Activated B cell treated with CpG ODN at 0.5 μM for 24 hours (primary cell): ENCODE data around the gene OSBPL1A. TPM values are rescaled to one million over a fixed set of nuclear protein-coding genes. Genes with fewer than 3 reads are reported as not detected.

ENCODE experiments used
- ATAC-seq: fragments of 200-7000 bp; cut with Tn5 transposase; one replicate; pipeline ENCODE4 v1.10.0; 2021; ENCODE audit warnings: low read depth, mild to moderate bottlenecking, moderate library complexity
- CTCF ChIA-PET: fragments of 350-600 bp; sonication (Branson Sonifier 250); formaldehyde crosslinking; loops from one replicate; lab custom pipeline; 2021; ENCODE audit warnings: antibody characterized with exemption; lab: Charles Lee
- POLR2A ChIA-PET: fragments of 350-600 bp; sonication (Branson Sonifier 250); formaldehyde crosslinking; loops from one replicate; lab custom pipeline; 2021; ENCODE audit warnings: antibody characterized with exemption; lab: Charles Lee
- DNase-seq: peaks from one replicate; pipeline ENCODE4 v3.0.0; 2022
- H3K27ac Mint-ChIP-seq: one replicate; pipeline ENCODE4 v1.8.0; 2020; ENCODE audit warnings: mixed read lengths
- H3K27me3 Mint-ChIP-seq: one replicate; pipeline ENCODE4 v1.8.0; 2021; ENCODE audit warnings: mixed read lengths
- H3K36me3 Mint-ChIP-seq: one replicate; pipeline ENCODE4 v1.8.0; 2021; ENCODE audit warnings: low read depth, mixed read lengths
- H3K4me1 Mint-ChIP-seq: one replicate; pipeline ENCODE4 v1.8.0; 2021; ENCODE audit warnings: mixed read lengths
- H3K4me3 Mint-ChIP-seq: one replicate; pipeline ENCODE4 v1.8.0; 2020; ENCODE audit warnings: mild to moderate bottlenecking, mixed read lengths
- H3K9me3 Mint-ChIP-seq: one replicate; pipeline ENCODE4 v1.8.0; 2020; ENCODE audit warnings: mixed read lengths
- intact Hi-C: fragments of 100-400 bp; cut with micrococcal nuclease; formaldehyde crosslinking; loops from one replicate; pipeline ENCODE4 v1.15.1; 2024
- total RNA-seq: library from RNA; stranded (reverse); gene quantifications from 2 replicates; pipeline ENCODE4 v1.2.3, GENCODE V29; 2022
- TF ChIP-seq, protein P1 (sequence below): fragments of 200-600 bp; IDR thresholded peaks from one replicate; pipeline ENCODE4 v1.8.0; 2022; ENCODE audit warnings: antibody characterized with exemption, mild to moderate bottlenecking

Gene OSBPL1A
- total RNA-seq, 1 donor from 2014 or later = 0.80 TPM

DNA sequence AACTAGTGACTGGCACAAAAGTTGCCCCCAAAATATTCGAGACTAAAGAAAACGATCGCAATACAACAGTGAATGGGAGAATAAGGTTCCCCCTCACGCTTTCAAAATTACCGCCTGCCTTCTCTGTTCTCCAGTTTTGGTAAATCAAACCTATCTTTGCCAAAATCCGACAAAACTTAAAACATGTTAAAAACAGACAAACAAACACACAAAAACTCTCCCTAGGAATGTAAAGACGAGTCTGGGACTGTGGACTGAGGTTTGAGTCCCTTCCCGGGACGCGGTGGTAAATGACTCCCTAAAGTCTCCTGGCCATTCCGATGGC, 28.4 kb upstream of the OSBPL1A start:
- DNase-seq (no peak), ATAC-seq (no peak)
- ChIA-PET POLR2A (interaction anchor here (1.5 kb wide), 2 partner anchors 29 to 249 kb away, joined by 7 to 8 read pairs; partner anchors contain the start of gene OSBPL1A), CTCF (no interaction called here)
- intact Hi-C loops = loop anchor here (2.0 to 5.0 kb wide), 4 partner anchors 29 to 1493 kb away; partner anchors contain the start of genes OSBPL1A and RBBP8
- Mint-ChIP-seq H3K27me3 (peaks cover 27% of the 10 kb centered on the region), H3K9me3 (peaks cover 7% of the 10 kb centered on the region), H3K36me3 (peaks cover 17% of the 10 kb centered on the region), H3K4me1 (peaks cover 20% of the 10 kb centered on the region), H3K4me3 (peak overlapping the region; percentile 93), H3K27ac (peak overlapping the region; percentile 71)
- TF ChIP-seq, protein P1, sequence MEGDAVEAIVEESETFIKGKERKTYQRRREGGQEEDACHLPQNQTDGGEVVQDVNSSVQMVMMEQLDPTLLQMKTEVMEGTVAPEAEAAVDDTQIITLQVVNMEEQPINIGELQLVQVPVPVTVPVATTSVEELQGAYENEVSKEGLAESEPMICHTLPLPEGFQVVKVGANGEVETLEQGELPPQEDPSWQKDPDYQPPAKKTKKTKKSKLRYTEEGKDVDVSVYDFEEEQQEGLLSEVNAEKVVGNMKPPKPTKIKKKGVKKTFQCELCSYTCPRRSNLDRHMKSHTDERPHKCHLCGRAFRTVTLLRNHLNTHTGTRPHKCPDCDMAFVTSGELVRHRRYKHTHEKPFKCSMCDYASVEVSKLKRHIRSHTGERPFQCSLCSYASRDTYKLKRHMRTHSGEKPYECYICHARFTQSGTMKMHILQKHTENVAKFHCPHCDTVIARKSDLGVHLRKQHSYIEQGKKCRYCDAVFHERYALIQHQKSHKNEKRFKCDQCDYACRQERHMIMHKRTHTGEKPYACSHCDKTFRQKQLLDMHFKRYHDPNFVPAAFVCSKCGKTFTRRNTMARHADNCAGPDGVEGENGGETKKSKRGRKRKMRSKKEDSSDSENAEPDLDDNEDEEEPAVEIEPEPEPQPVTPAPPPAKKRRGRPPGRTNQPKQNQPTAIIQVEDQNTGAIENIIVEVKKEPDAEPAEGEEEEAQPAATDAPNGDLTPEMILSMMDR = no peak

DNA sequence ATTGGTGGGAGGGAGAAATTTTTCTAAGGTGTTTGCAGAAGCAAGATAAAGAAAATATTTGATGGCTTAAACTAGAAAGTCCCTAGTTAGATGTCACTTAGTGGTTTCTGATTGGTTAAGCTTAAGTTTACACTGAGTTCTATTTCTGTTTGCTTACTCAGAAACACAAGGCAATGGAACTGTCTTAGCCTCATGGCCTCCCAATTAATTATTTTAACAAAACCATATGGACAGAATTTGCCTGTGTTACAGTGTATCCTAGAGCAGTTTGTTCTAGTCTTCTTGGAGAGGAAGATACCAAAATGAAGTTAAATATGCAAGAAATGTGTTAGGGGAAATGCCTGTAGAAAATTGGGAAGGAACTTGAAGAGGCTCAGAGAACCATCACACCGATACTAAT, 24.2 kb upstream of the OSBPL1A start:
- TF ChIP-seq, protein P1 = no peak
- Mint-ChIP-seq H3K27ac (no peak overlapping the region), H3K9me3 (peaks cover 7% of the 10 kb centered on the region), H3K4me1 (peaks cover 9% of the 10 kb centered on the region), H3K27me3 (peaks cover 58% of the 10 kb centered on the region), H3K4me3 (no peak overlapping the region), H3K36me3 (peaks cover 11% of the 10 kb centered on the region)
- intact Hi-C loops = no loop called here
- ATAC-seq (no peak), DNase-seq (no peak)
- POLR2A ChIA-PET = no interaction called here
- CTCF ChIA-PET = interaction anchor here (0.6 kb wide), 1 partner anchor 466 kb away, joined by 3 read pairs; no protein-coding TSS in a partner anchor

DNA sequence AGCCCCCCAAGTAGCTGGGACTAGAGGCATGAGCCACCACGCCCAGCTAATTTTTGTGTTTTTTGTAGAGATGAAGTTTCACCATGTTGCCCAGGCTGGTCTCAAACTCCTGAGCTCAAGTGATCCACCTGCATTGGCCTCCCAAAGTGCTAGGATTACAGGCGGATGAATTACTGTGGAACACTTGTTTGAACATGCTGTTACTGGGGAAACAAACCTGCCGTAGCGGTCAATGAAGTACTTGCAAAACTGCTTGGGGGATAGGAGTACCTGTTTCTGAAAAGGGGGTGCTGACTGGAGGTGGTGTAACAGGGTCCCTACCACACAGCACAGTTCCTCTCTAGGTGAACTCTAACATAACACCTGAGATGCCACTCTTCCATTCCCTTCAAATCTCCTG, 22.9 kb upstream of the OSBPL1A start:
- Mint-ChIP-seq H3K4me1 (peaks cover under 1% of the 10 kb centered on the region), H3K27ac (no peak overlapping the region), H3K9me3 (peaks cover 1% of the 10 kb centered on the region), H3K27me3 (peaks cover 59% of the 10 kb centered on the region), H3K36me3 (peaks cover 1% of the 10 kb centered on the region), H3K4me3 (no peak overlapping the region)
- ATAC-seq (no peak), DNase-seq (no peak)
- intact Hi-C loops = no loop called here
- TF ChIP-seq, protein P1 = no peak
- ChIA-PET POLR2A (no interaction called here), CTCF (no interaction called here)

DNA sequence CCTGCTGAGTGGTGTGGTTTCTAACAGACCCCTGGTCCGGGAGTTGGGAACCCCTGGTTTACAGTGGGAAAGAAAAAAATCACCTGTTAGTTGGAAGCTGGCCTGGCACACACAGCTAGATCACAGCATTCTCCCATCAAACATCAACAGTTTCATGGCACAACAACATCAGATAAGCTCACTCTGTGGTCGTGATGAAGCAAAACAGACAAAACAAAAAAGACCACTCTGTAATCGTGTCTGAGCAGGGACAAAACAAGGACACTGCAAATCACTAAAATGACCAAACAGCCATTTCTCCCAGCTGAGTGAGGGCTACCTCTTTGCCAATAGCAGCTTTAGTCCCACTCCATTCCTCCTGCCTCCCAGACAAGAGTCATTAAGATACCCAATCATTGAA, 19.9 kb upstream of the OSBPL1A start:
- H3K27ac Mint-ChIP-seq = no peak overlapping the region
- H3K9me3 Mint-ChIP-seq = no peaks in the 10 kb centered on the region
- no peak overlapping the region for H3K4me3 Mint-ChIP-seq
- no peaks in the 10 kb centered on the region for H3K36me3 Mint-ChIP-seq
- POLR2A ChIA-PET = no interaction called here
- no peak for ATAC-seq
- no peak for DNase-seq
- intact Hi-C loops = no loop called here
- CTCF ChIA-PET = no interaction called here
- TF ChIP-seq, protein P1 = no peak
- peaks cover 50% of the 10 kb centered on the region for H3K27me3 Mint-ChIP-seq
- no peaks in the 10 kb centered on the region for H3K4me1 Mint-ChIP-seq

DNA sequence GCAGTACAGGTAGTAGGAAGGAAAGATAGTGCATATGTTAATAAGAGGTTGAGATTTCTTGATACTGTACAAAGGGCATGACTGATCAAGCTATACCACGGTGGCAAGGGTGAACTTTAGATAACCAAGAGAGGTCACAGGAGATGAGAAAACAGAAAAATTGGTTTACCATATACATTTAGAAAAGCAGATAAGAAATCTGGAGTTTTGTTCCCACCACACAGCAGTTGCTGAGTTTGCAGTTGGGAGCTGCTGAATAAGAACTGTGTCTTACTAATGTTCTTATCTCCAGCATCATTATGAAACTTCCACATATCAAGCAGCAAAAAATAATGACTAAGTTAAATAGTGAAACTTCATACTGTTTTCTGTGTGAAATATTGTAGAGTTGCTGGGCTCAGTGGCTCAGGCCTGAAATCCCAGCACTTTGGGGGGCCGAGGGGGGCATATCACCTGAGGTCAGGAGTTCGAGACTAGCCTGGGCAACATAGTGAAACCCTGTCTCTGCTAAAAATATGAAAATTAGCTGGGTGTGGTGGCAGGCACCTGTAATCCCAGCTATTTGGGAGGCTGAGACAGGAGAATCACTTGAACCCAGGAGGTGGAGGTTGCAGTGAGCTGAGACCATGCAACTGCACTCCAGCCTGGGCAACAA, 16.9 kb upstream of the OSBPL1A start:
- intact Hi-C loops = no loop called here
- ATAC-seq (no peak), DNase-seq (no peak)
- no peaks in the 10 kb centered on the region for H3K4me1 Mint-ChIP-seq
- H3K9me3 Mint-ChIP-seq = no peaks in the 10 kb centered on the region
- H3K27me3 Mint-ChIP-seq = peaks cover 40% of the 10 kb centered on the region
- H3K27ac Mint-ChIP-seq = no peak overlapping the region
- ChIA-PET POLR2A (no interaction called here), CTCF (no interaction called here)
- TF ChIP-seq, protein P1 = no peak
- no peak overlapping the region for H3K4me3 Mint-ChIP-seq
- H3K36me3 Mint-ChIP-seq = no peaks in the 10 kb centered on the region
